ENCODE data around the gene CDK5R1.

The CDK5R1 gene

DNA sequence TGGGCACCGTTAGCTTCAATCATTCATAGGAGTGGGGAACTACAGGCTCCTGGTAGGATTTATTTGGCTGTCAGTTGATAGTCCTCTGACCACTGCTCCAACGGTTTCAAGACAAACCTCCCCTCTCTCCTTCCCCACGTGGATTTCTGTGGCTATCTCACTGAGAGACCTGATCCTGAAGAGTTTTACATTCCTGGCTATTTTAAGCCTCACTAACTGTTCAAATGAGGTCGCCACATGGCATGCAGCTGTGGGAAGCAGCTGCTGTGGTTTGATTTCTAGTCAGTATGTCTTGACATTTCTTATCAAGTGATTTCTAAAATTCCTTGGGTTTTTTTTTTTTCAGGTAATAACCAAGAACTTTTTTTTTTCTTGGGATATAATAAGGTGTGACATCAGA lies 38.3 kb downstream of the CDK5R1 start:
- no peak overlapping the region for H3K4me3 ChIP-seq (ENCODE audit: low read length)
- no CpG with 5 or more reads among the region's 4 CpGs for WGBS (ENCODE audit: insufficient coverage, insufficient read length)

DNA sequence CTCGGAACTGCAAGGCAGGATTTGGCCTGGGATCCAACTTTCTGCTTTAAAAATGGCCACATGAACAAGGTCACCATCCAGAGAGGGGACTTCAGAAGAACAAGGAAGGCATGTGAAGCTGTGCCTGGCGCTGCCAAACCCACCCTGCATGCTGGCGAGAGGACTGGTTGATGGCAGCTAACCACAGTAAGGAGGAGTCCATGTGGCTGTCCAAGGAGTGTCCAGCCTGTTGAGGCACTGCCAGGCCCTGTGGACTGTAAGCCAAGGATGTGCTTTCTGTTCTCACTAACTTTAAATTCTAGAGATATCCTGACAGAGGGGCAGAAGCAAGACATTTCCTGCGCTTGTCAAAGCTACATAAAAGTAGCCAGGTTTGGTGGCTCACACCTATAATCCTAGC lies 40.4 kb downstream of the CDK5R1 start:
- Histone ChIP-seq H3K9me3 (ENCODE audit: control insufficient read depth, insufficient read depth, low read length) (no peaks in the 10 kb centered on the region), H3K36me3 (ENCODE audit: control insufficient read depth, insufficient read depth, low read length) (no peaks in the 10 kb centered on the region), H3K27me3 (ENCODE audit: control insufficient read depth, insufficient read depth, low read length) (no peaks in the 10 kb centered on the region), H3K4me3 (ENCODE audit: low read length) (no peak overlapping the region), H3K27ac (ENCODE audit: low read length) (no peak overlapping the region), H3K4me1 (ENCODE audit: control insufficient read depth, insufficient read depth, low read length) (peaks cover 3% of the 10 kb centered on the region)
- DNase-seq (ENCODE audit: low read depth, low spot score) = no peak
- whole genome bisulfite sequencing (ENCODE audit: insufficient coverage, insufficient read length) = no CpG with 5 or more reads among the region's 4 CpGs

More for the DNA sequence above, 38.3 kb downstream of the CDK5R1 start:
- H3K27ac ChIP-seq (ENCODE audit: low read length) = no peak overlapping the region
- H3K9me3 ChIP-seq (ENCODE audit: control insufficient read depth, insufficient read depth, low read length) = no peaks in the 10 kb centered on the region
- peaks cover 6% of the 10 kb centered on the region for H3K4me1 ChIP-seq (ENCODE audit: control insufficient read depth, insufficient read depth, low read length)
- no peaks in the 10 kb centered on the region for H3K36me3 ChIP-seq (ENCODE audit: control insufficient read depth, insufficient read depth, low read length)
- H3K27me3 ChIP-seq (ENCODE audit: control insufficient read depth, insufficient read depth, low read length) = no peaks in the 10 kb centered on the region
- DNase-seq (ENCODE audit: low read depth, low spot score) = no peak

DNA sequence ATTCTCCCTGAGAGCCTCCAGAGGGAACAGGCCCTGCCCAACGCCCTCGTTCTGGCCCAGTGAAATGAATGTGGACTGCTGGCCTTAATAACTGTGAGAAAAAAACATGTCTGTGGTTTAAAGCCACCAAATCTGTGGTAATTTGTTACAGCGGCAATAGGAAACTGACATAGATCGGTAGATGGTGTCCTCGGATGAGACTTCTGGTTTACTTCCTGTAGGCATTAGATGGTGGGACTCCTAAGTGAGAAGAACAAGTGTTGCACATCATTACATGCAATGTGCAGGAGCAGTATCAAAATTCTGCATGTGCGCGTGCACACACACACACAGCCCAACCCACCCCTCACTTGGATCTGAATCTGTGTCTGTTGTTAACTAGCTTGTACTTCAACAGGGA lies 42.0 kb downstream of the CDK5R1 start:
- no peaks in the 10 kb centered on the region for H3K4me1 ChIP-seq (ENCODE audit: control insufficient read depth, insufficient read depth, low read length)
- H3K9me3 ChIP-seq (ENCODE audit: control insufficient read depth, insufficient read depth, low read length) = no peaks in the 10 kb centered on the region
- no CpG with 5 or more reads among the region's 7 CpGs for WGBS (ENCODE audit: insufficient coverage, insufficient read length)
- no peak for DNase-seq (ENCODE audit: low read depth, low spot score)
- no peak overlapping the region for H3K27ac ChIP-seq (ENCODE audit: low read length)
- H3K4me3 ChIP-seq (ENCODE audit: low read length) = no peak overlapping the region
- no peaks in the 10 kb centered on the region for H3K27me3 ChIP-seq (ENCODE audit: control insufficient read depth, insufficient read depth, low read length)
- H3K36me3 ChIP-seq (ENCODE audit: control insufficient read depth, insufficient read depth, low read length) = no peaks in the 10 kb centered on the region

DNA sequence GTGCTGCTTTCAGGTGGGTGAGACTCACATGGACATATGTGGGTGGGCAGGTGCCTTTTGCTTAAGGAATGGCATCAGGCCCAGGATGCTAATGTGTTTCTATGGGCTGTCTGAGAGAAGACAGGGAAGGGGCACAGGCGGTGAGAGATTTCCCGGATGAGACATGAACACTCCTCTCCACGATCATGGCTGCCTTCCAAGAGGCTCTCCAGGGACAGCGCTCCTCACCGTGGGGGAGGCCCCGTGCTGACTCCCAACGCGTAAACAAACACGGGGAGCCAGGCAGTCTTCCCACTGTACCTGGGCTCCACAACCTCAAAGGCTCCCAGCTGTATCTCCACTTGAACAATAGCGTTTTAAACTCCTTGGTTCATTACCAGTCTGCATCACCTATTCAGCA lies 42.8 kb downstream of the CDK5R1 start:
- no peak for DNase-seq (ENCODE audit: low read depth, low spot score)

DNA sequence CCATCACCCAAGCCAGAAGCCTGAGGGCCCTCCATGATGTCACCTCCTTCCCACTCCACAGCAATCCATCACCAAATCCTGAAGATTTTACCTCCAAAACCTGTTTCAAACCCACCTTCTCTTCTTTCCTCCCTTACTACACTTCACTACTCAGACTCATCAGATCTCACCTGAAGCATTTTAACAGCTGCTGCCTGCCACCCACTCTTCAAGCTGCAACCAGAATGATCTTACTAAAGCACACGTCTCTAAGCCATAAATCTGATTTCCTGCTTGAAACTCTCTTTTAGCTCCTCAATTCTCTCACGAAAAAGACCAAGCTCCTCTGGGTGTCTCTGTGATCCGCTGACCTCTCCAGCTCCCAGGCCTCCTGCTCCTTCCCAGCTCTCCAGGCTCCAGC lies 46.5 kb downstream of the CDK5R1 start:
- no peaks in the 10 kb centered on the region for H3K9me3 ChIP-seq (ENCODE audit: control insufficient read depth, insufficient read depth, low read length)
- H3K27ac ChIP-seq (ENCODE audit: low read length) = no peak overlapping the region
- no peaks in the 10 kb centered on the region for H3K36me3 ChIP-seq (ENCODE audit: control insufficient read depth, insufficient read depth, low read length)
- H3K27me3 ChIP-seq (ENCODE audit: control insufficient read depth, insufficient read depth, low read length) = no peaks in the 10 kb centered on the region
- DNase-seq (ENCODE audit: low read depth, low spot score) = no peak
- no CpG with 5 or more reads among the region's 3 CpGs for WGBS (ENCODE audit: insufficient coverage, insufficient read length)
- no peak overlapping the region for H3K4me3 ChIP-seq (ENCODE audit: low read length)
- H3K4me1 ChIP-seq (ENCODE audit: control insufficient read depth, insufficient read depth, low read length) = no peaks in the 10 kb centered on the region

More for the DNA sequence above, 42.8 kb downstream of the CDK5R1 start:
- Histone ChIP-seq H3K9me3 (ENCODE audit: control insufficient read depth, insufficient read depth, low read length) (no peaks in the 10 kb centered on the region), H3K27me3 (ENCODE audit: control insufficient read depth, insufficient read depth, low read length) (no peaks in the 10 kb centered on the region), H3K4me1 (ENCODE audit: control insufficient read depth, insufficient read depth, low read length) (no peaks in the 10 kb centered on the region), H3K4me3 (ENCODE audit: low read length) (no peak overlapping the region), H3K36me3 (ENCODE audit: control insufficient read depth, insufficient read depth, low read length) (no peaks in the 10 kb centered on the region), H3K27ac (ENCODE audit: low read length) (no peak overlapping the region)
- no CpG with 5 or more reads among the region's 10 CpGs for WGBS (ENCODE audit: insufficient coverage, insufficient read length)

DNA sequence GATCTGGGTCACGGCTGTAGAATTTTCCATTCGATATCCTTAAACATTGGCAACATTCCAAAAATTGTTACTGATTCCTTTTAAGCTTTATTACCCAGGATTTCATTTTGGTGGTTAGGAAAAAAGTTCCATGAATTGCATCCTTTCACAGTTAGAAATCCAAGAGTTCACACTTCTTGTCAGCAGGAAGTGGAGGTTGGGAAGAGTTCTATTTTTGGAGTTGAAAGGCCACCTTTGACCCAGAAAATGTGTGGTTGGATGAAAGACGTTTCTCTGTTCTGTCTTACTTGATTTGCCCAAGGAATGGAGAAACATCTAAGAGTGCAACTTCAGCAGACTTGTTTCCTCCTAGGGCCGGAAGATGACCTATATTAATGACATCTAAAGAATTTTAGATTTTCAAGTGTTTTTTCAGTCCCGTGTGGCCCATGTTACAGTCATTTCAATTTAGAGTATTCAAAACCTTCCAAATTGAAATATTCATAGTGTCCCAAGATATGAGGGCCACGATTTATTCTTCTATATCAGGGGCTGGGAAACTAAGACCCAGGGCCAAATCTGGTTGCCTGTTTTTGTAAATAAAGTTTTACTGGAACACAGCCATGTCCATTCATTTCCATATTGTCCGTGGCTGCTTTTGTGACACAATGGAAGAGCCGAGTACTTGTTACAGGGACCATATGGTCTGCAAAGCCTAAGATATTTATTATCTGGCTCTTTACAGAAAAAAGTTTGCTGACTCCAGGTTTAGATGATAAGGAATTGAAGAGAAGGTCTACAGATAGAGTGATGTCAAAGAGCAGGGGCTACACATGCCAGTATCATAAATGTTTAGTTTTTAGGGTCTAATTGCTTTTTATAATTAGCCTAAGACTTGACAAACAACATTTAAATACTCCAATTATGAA lies 50.2 kb downstream of the CDK5R1 start:
- H3K9me3 ChIP-seq (ENCODE audit: control insufficient read depth, insufficient read depth, low read length) = no peaks in the 10 kb centered on the region
- 0 out of 2 replicates have a peak, but pooled peaks cover 1% of the 10 kb centered on the region for H3K4me1 ChIP-seq (ENCODE audit: control insufficient read depth, insufficient read depth, low read length)
- WGBS (ENCODE audit: insufficient coverage, insufficient read length) = no CpG with 5 or more reads among the region's 8 CpGs
- no peak overlapping the region for H3K4me3 ChIP-seq (ENCODE audit: low read length)
- no peak for DNase-seq (ENCODE audit: low read depth, low spot score)
- H3K36me3 ChIP-seq (ENCODE audit: control insufficient read depth, insufficient read depth, low read length) = no peaks in the 10 kb centered on the region
- H3K27me3 ChIP-seq (ENCODE audit: control insufficient read depth, insufficient read depth, low read length) = no peaks in the 10 kb centered on the region
- H3K27ac ChIP-seq (ENCODE audit: low read length) = no peak overlapping the region
